GM18508 (cell line): ENCODE results near the gene PRLHR.
"Not testable (repeated sequence)": the region's sequence is repeated elsewhere in the genome, so short reads cannot be mapped to it uniquely, and the experiment has no call there.

Experiments used
- ATAC-seq: cut with Tn5 transposase; IDR thresholded peaks from one replicate; pipeline ENCODE4 v1.9.1; 2021; ENCODE audit warnings: moderate number of reproducible peaks; ENCODE audit not compliant: insufficient read depth, unreplicated experiment

The PRLHR gene

GRCh38 chr10:118595598-118596425, at the start of gene PRLHR:
Gene PRLHR (minus strand): TSS chr10:118595648. CDS start chr10:118595244, 404 bp downstream.
- no peak for ATAC-seq

GRCh38 chr10:118642228-118642627, 46.8 kb upstream of the PRLHR start:
- no peak for ATAC-seq

DNA sequence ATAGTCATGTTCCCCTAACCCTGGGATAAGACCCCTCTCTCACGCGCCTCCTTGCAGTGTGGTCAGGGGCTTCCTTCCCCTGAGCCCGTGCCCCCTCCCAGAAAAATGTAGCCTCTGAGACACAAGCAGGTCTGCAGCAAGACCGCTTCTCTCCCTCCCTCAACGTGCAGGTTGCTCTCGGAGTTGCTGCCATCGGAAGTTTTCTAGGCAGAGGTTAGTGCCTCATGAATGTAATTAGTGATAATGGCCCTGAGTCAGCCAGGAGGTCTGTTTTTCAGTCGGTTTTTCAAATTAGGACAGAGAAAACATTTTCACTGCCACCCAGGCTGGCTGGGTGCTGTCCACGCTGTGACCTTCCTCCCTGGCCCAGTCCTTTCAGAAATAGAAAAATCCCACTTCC, 43.2 kb upstream of the PRLHR start:
- ATAC-seq: no peak

- ATAC-seq: no peak
Measured at GRCh38 chr10:118635674-118636402, 40.4 kb upstream of the PRLHR start.

DNA sequence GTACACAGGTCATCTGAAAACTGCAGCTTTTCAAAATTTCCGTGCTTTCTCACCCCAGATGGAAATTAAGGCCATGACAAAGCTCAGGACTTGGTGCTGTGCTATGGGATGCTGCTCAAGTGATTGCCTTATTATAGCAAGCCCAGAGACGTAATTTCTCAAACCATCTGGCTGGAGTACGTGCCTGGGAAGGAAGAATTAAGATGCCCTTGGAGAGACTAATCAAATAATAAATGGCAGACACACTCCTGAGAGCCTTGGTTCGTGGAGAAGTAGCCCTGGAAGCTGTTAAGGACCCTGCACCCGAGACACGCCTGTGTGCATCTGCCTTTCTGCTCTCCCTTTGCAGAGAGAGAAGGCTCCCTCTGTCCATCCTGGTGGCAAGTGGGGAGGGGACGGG, 38.3 kb upstream of the PRLHR start:
- ATAC-seq: no peak

- ATAC-seq: no peak
Measured at GRCh38 chr10:118629211-118629610, 33.8 kb upstream of the PRLHR start.

DNA sequence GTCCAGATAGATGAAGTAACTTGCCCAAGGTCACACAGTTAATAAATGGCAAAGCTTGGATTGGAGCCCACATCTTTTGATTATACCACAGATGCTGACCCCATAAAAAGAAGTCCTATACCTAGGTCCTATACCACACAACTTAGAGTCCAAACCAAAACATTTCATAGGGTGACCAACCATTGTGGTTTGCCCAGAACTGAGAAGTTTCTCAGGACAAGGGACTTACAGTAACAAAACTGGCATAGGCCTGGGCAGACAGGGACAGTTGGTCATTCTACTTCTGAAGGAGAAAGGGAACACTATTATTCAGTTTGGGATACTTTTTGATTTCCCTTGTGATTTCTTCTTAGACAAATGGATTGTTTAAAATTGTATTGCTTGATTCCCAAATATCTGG, 32.9 kb upstream of the PRLHR start:
- no peak for ATAC-seq

GRCh38 chr10:118626953-118627352, 31.5 kb upstream of the PRLHR start:
- ATAC-seq: no peak

GRCh38 chr10:118625504-118625903, 30.1 kb upstream of the PRLHR start:
- no peak for ATAC-seq

- ATAC-seq: no peak
Measured at GRCh38 chr10:118624747-118625146, 29.3 kb upstream of the PRLHR start.

DNA sequence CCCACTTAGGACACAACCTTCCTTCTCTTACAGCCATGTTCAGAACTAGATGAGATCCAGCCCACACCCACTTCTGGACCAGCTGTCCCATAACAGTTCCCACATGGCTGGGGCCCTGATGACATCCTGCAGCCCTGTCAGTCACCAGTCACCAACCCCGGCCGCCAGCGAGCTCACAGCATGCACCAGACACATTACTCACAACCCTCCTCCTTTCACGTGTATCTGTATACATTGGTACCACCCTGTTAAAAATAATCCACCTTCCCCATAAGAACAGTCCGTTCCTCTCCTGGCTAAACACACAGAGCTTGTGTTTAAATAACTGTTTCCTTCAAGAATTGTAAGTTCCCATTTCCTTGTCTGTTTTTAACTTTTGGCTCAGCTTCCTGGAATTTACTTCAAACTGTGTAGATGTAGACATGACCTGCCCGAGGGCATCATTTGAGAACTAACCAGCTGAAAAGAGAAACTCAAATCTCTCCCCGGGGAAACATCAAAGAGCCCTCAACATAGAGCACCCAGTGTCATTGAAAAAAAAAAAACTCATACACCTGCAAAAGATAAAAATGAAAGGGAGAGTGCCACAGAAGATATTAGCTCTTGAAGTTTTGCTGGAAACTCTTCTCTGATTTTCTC, 26.0 kb upstream of the PRLHR start:
- ATAC-seq: no peak

- not testable (repeated sequence) for ATAC-seq
Measured at GRCh38 chr10:118613863-118614262, 18.4 kb upstream of the PRLHR start.

DNA sequence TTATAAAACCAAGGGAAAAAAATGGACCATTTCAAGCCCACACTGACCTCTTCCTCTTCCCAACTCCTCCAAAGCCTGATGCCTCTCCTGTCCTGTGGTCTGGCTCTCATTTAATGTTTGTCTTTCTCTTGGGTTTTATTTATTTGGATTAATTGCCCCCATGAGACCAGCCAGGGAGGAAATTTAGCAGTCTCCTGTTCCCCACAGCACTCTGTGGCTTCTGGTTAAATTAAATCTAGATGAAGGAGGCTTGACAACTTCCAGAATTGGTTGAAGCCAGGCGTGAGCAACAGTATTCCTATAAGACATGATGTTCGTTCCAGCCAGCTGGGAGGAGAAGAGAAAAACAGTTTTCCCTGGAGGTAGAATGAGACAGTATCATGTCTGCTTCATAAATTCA, 15.1 kb upstream of the PRLHR start:
- no peak for ATAC-seq

DNA sequence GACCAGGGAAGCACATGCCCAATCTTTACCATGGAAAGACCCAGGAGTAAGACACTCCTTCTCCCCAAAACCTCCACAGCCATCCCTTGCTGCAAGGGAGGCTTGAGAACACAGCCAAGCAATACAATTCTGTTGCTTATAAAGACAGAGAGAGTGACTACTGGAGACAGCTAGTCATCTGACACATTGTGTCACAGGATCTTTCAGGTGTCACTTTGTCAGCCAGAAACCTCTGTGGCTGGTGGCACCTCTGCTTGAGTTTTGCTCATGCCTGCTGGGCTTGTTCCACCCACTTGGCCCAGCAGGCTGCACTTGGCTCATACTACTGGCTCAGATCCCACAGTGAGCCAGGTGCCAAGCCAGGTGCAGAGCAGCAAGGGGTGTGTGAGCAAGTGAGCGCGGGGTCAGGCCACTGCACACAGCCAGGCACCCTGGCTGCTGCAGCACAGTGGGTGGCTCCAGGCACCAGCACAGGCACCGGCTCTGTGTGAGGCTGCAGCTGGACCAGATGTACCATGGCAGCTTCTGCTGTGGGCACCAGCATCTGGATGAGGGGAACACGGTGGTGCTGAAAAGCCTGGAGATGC, 12.4 kb upstream of the PRLHR start:
- no peak for ATAC-seq

- no peak for ATAC-seq
Measured at GRCh38 chr10:118605694-118606093, 10.2 kb upstream of the PRLHR start.

- no peak for ATAC-seq
Measured at GRCh38 chr10:118596426-118597124, 1.1 kb upstream of the PRLHR start.

- ATAC-seq: no peak
Measured at GRCh38 chr10:118595064-118595420, 406 bp downstream of the PRLHR start.

DNA sequence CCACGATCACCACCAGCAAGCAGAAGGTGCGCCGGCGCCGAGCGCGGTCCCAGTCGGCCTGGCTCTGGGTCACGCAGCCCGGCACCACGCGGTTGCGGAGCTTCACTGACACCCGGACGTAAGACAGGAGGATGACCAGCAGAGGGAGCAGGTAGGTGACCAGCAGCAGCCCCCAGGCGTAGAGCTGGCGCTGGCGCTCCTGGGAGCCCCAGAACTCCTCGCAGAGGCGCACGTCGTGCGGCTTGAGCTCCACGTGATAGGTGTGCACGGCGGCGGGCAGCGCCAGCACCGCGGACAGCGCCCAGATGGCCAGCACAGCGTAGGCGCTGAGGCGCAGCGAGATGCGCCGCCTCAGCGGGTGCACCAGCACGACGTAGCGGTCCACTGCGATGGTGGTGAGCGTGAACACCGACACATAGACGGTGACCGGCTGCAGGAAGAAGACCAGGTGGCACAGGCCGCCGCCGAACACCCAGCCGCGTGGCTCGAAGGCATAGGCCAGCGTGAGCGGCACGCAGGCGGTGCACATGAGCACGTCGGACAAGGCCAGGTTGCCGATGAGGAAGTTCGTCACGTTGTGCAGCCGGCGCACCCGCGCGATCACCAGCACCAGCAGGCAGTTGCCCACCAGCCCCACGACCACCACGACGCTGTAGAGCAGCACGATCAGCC, 920 bp downstream of the PRLHR start:
- ATAC-seq: no peak

- no peak for ATAC-seq
Measured at GRCh38 chr10:118592675-118593330, 2.6 kb downstream of the PRLHR start.
